NT2/D1 (cell line): ENCODE measurements around the gene POU2F2.

Source experiments
- SUZ12 ChIP-seq: IDR thresholded peaks from 2 replicates; pipeline ENCODE4 v1.6.1; 2011; ENCODE audit not compliant: insufficient read length, insufficient read depth; ENCODE audit errors: extremely low read depth
- YY1 ChIP-seq: IDR thresholded peaks from 2 replicates; pipeline ENCODE4 v1.6.1; 2011; ENCODE audit not compliant: insufficient read length, insufficient read depth
- ZNF274 ChIP-seq: IDR thresholded peaks from 2 replicates; pipeline ENCODE4 v1.6.1; 2011; ENCODE audit warnings: mild to moderate bottlenecking, low read depth, low read length

DNA sequence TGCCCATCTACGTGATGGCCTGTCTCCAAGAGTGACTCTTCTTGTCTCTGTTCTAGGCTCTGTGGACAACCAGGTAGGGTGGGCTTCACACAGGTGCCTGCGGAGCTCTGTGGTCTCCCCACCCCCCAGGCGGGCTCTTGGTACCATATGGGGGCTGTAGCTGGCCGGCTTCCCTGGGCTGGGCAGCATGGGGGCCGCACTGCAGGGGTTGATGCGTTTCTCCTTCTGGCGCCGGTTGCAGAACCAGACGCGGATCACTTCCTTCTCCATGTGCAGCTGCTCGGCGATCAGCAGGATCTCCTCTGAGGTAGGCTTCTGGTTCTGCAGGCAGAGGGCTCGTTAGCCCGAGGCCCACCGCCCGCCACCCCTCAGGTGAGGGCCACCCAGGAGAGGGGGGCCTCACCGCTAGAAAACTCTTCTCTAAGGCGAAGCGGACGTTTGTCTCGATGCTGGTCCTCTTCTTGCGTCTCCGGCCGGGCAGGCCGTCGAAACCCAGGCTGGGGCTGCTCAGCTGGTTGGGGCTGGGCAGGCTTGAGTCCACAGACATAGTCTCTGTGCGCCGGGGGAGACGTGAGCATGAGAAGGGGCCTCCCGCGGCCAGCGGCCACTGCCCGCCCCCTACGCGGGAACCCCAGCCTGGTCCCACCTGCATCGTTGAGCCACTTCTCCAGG, 37.0 kb downstream of the POU2F2 start:
- TF ChIP-seq ZNF274 (no peak), SUZ12 (no peak), YY1 (no peak)
